Endothelial cell of umbilical vein (primary cell): ENCODE data around the gene FAM219B.
A peak's percentile ranks its signal among the peaks of the same experiment; 100 is the strongest.

Source experiments
- EZH2 ChIP-seq: IDR thresholded peaks from 2 replicates; pipeline ENCODE4 v1.6.1; 2012; ENCODE audit warnings: borderline replicate concordance, low read depth, mild to moderate bottlenecking, moderate library complexity, low read length, inconsistent platforms; ENCODE audit not compliant: severe bottlenecking
- MYC ChIP-seq: IDR thresholded peaks from one replicate; pipeline ENCODE4 v1.6.1; 2011; ENCODE audit warnings: mild to moderate bottlenecking, low read depth, low read length
- POLR2A ChIP-seq: IDR thresholded peaks from 2 replicates; pipeline ENCODE4 v1.6.1; 2012; ENCODE audit warnings: low read depth, mild to moderate bottlenecking, control low read depth, low read length
- POLR2AphosphoS5 ChIP-seq: IDR thresholded peaks from 2 replicates; pipeline ENCODE4 v1.6.1; 2012; ENCODE audit warnings: low read depth, mild to moderate bottlenecking, control low read depth, low read length, moderate library complexity; ENCODE audit not compliant: insufficient read depth
- TF ChIP-seq, protein P1 (sequence below), 2 donors: IDR thresholded peaks; 1 replicate in 1 of 2; 2 replicates in 1 of 2; pipeline ENCODE4 v1.5.1; 2011; ENCODE audit warnings: low read length in 2 of 2, mild to moderate bottlenecking in 2 of 2, moderate library complexity in 2 of 2, control low read depth in 1 of 2, inconsistent platforms in 1 of 2, low read depth in 1 of 2; ENCODE audit not compliant: insufficient read depth in 1 of 2; ENCODE audit errors: extremely low read depth in 1 of 2

DNA sequence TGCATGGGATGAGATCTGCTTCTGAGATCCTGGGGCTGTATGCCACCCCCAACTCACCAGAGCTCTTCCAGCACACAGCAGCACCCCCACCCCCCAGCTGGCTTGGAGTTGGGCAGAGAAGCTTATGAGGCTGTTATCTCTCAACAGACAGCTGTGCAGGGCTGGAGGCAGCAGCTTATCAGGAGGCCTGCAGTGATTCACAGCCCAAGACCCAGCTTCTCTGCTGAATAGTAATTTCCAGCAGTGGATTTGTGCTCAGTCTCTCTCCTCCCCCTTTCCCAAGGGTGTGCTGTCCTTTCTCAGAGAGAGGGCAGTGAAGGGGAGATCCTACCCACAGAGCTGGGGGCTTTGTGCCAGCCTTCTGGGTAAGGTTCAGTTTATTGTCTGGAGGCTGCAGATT is 47.9 kb upstream of the FAM219B start:
- TF ChIP-seq POLR2A (peak; percentile 26), MYC (no peak), POLR2AphosphoS5 (peak; percentile 23), EZH2 (no peak)
- TF ChIP-seq, protein P1, sequence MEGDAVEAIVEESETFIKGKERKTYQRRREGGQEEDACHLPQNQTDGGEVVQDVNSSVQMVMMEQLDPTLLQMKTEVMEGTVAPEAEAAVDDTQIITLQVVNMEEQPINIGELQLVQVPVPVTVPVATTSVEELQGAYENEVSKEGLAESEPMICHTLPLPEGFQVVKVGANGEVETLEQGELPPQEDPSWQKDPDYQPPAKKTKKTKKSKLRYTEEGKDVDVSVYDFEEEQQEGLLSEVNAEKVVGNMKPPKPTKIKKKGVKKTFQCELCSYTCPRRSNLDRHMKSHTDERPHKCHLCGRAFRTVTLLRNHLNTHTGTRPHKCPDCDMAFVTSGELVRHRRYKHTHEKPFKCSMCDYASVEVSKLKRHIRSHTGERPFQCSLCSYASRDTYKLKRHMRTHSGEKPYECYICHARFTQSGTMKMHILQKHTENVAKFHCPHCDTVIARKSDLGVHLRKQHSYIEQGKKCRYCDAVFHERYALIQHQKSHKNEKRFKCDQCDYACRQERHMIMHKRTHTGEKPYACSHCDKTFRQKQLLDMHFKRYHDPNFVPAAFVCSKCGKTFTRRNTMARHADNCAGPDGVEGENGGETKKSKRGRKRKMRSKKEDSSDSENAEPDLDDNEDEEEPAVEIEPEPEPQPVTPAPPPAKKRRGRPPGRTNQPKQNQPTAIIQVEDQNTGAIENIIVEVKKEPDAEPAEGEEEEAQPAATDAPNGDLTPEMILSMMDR (IDR thresholded peaks at IDR 0.05; ENCODE audit: extremely low read depth in 1 of 2, insufficient read depth in 1 of 2, low read depth in 1 of 2, low read length in 2 of 2), result no peak
